Activated naive CD4-positive, alpha-beta T cell treated with anti-CD3 and anti-CD28 coated beads for 36 hours (primary cell): ENCODE results near the gene TRUB2. TPM values are rescaled to one million over a fixed set of nuclear protein-coding genes. Genes with fewer than 3 reads are reported as not detected.
A peak's percentile ranks its signal among the peaks of the same experiment; 100 is the strongest.
"Not testable (repeated sequence)": the region's sequence is repeated elsewhere in the genome, so short reads cannot be mapped to it uniquely, and the experiment has no call there.

Experiments
- CTCF ChIA-PET: fragments of 350-600 bp; sonication (Branson Sonifier 250); formaldehyde crosslinking; loops from one replicate; lab custom pipeline; 2021; ENCODE audit warnings: antibody characterized with exemption; lab: Charles Lee
- DNase-seq: peaks from one replicate; pipeline ENCODE4 v3.0.0-alpha.2; 2020
- H3K27ac Mint-ChIP-seq: one replicate; pipeline ENCODE4 v1.8.0; 2021; ENCODE audit warnings: mild to moderate bottlenecking, mixed read lengths
- H3K27me3 Mint-ChIP-seq: one replicate; pipeline ENCODE4 v1.8.0; 2021; ENCODE audit warnings: low read depth, mixed read lengths
- H3K36me3 Mint-ChIP-seq: one replicate; pipeline ENCODE4 v1.8.0; 2021; ENCODE audit warnings: low read depth, mixed read lengths
- H3K4me1 Mint-ChIP-seq: one replicate; pipeline ENCODE4 v1.8.0; 2021; ENCODE audit warnings: low read depth, mixed read lengths
- H3K4me3 Mint-ChIP-seq: one replicate; pipeline ENCODE4 v1.8.0; 2021; ENCODE audit warnings: mild to moderate bottlenecking, moderate library complexity, mixed read lengths
- H3K9me3 Mint-ChIP-seq: one replicate; pipeline ENCODE4 v1.8.0; 2021; ENCODE audit warnings: mixed read lengths
- intact Hi-C: fragments of 100-400 bp; cut with micrococcal nuclease; formaldehyde crosslinking; loops from one replicate; pipeline ENCODE4 v1.15.1; 2023
- total RNA-seq, 2 experiments: library from RNA; stranded (reverse); gene quantifications; one replicate each; pipeline ENCODE4 v1.2.3, GENCODE V29; 2021

Gene TRUB2
- total RNA-seq, 2 experiments from 2014 or later: 28.0 to 29.4 TPM

- peak; percentile 78 for DNase-seq
- H3K27ac Mint-ChIP-seq: peak within 1 kb of the TSS; percentile 69
- peaks cover 5% of the 10 kb centered on the region for H3K4me1 Mint-ChIP-seq
- CTCF ChIA-PET: interaction anchor here (0.7 to 1.1 kb wide), 2 partner anchors 45 to 107 kb away, joined by 3 to 4 read pairs; no protein-coding TSS in a partner anchor
- no peaks in the 10 kb centered on the region for H3K27me3 Mint-ChIP-seq
- intact Hi-C loops: loop anchor here (1.0 to 10.0 kb wide), 5 partner anchors 18 to 1485 kb away; partner anchors contain the start of genes COQ4, TOR1A, TRUB2 and URM1
- peak within 1 kb of the TSS; percentile 93 for H3K4me3 Mint-ChIP-seq
- H3K36me3 Mint-ChIP-seq: peaks cover 4% of the 10 kb centered on the region
- no peaks in the 10 kb centered on the region for H3K9me3 Mint-ChIP-seq
Observed at GRCh38 chr9:128339761-128340690, 17.8 kb upstream of the TRUB2 start, which contains the start of gene SLC27A4. Gene SLC27A4 (plus strand): TSS chr9:128340527. CDS start chr9:128343133, 2,606 bp downstream.

GRCh38 chr9:128338852-128339614 is 16.8 kb upstream of the TRUB2 start:
- H3K27ac Mint-ChIP-seq: not testable (repeated sequence)
- CTCF ChIA-PET: interaction anchor here (0.6 to 1.1 kb wide), 2 partner anchors 44 to 136 kb away, joined by 3 to 4 read pairs; no protein-coding TSS in a partner anchor

GRCh38 chr9:128337936-128338335 is 15.7 kb upstream of the TRUB2 start:
- Mint-ChIP-seq H3K9me3 (no peaks in the 10 kb centered on the region), H3K27ac (no peak overlapping the region), H3K4me1 (peaks cover 5% of the 10 kb centered on the region), H3K4me3 (no peak overlapping the region), H3K27me3 (no peaks in the 10 kb centered on the region), H3K36me3 (no peaks in the 10 kb centered on the region)
- CTCF ChIA-PET: interaction anchor here (0.7 kb wide), 1 partner anchor 689 kb away, joined by 4 read pairs; no protein-coding TSS in a partner anchor
- DNase-seq: no peak
- intact Hi-C loops: no loop called here

More at GRCh38 chr9:128338852-128339614, 16.8 kb upstream of the TRUB2 start:
- DNase-seq, H3K4me1 Mint-ChIP-seq, H3K36me3 Mint-ChIP-seq, H3K9me3 Mint-ChIP-seq, H3K27me3 Mint-ChIP-seq, intact Hi-C loops: not testable (repeated sequence)
- H3K4me3 Mint-ChIP-seq: peak overlapping the region; percentile 93

GRCh38 chr9:128335914-128336313 is 13.7 kb upstream of the TRUB2 start:
- H3K27ac Mint-ChIP-seq: no peak overlapping the region
- no peaks in the 10 kb centered on the region for H3K27me3 Mint-ChIP-seq
- no peaks in the 10 kb centered on the region for H3K9me3 Mint-ChIP-seq
- CTCF ChIA-PET: interaction anchor here (0.6 to 1.3 kb wide), 3 partner anchors 41 to 80 kb away, joined by 3 to 4 read pairs (median 3); no protein-coding TSS in a partner anchor
- DNase-seq: no peak
- H3K4me1 Mint-ChIP-seq: no peaks in the 10 kb centered on the region
- intact Hi-C loops: no loop called here
- no peak overlapping the region for H3K4me3 Mint-ChIP-seq
- peaks cover 2% of the 10 kb centered on the region for H3K36me3 Mint-ChIP-seq

- Mint-ChIP-seq H3K27me3 (no peaks in the 10 kb centered on the region), H3K9me3 (no peaks in the 10 kb centered on the region), H3K27ac (no peak overlapping the region), H3K4me3 (no peak overlapping the region), H3K36me3 (peaks cover 2% of the 10 kb centered on the region), H3K4me1 (no peaks in the 10 kb centered on the region)
- intact Hi-C loops: no loop called here
- DNase-seq: no peak
- CTCF ChIA-PET: interaction anchor here (1.3 kb wide), 2 partner anchors 27 to 40 kb away, joined by 3 to 7 read pairs; no protein-coding TSS in a partner anchor
Observed at GRCh38 chr9:128335161-128335560, 12.9 kb upstream of the TRUB2 start.

GRCh38 chr9:128333451-128333869 is 11.2 kb upstream of the TRUB2 start:
- Mint-ChIP-seq H3K4me3 (no peak overlapping the region), H3K27ac (no peak overlapping the region), H3K27me3 (no peaks in the 10 kb centered on the region), H3K36me3 (peaks cover 4% of the 10 kb centered on the region), H3K4me1 (no peaks in the 10 kb centered on the region), H3K9me3 (no peaks in the 10 kb centered on the region)
- DNase-seq: no peak
- intact Hi-C loops: no loop called here
- CTCF ChIA-PET: no interaction called here

GRCh38 chr9:128325629-128326028 is 3.4 kb upstream of the TRUB2 start:
- Mint-ChIP-seq H3K36me3 (peaks cover 9% of the 10 kb centered on the region), H3K9me3 (no peaks in the 10 kb centered on the region), H3K27ac (no peak overlapping the region), H3K4me3 (no peak overlapping the region), H3K4me1 (peaks cover 22% of the 10 kb centered on the region), H3K27me3 (no peaks in the 10 kb centered on the region)
- intact Hi-C loops: no loop called here
- CTCF ChIA-PET: no interaction called here
- no peak for DNase-seq

- Mint-ChIP-seq H3K4me3 (peak overlapping the region; percentile 90), H3K36me3 (peaks cover 7% of the 10 kb centered on the region), H3K9me3 (no peaks in the 10 kb centered on the region), H3K27ac (no peak overlapping the region), H3K27me3 (no peaks in the 10 kb centered on the region), H3K4me1 (peaks cover 22% of the 10 kb centered on the region)
- CTCF ChIA-PET: interaction anchor here (0.6 to 1.6 kb wide), 4 partner anchors 17 to 114 kb away, joined by 3 to 6 read pairs (median 4); no protein-coding TSS in a partner anchor
- intact Hi-C loops: loop anchor here (5.0 kb wide), 1 partner anchor 162 kb away; the partner anchor contains the start of gene BBLN
- DNase-seq: no peak
Observed at GRCh38 chr9:128324401-128324800, 2.2 kb upstream of the TRUB2 start.

GRCh38 chr9:128323791-128324190 is 1.5 kb upstream of the TRUB2 start:
- H3K27me3 Mint-ChIP-seq: no peaks in the 10 kb centered on the region
- no peaks in the 10 kb centered on the region for H3K9me3 Mint-ChIP-seq
- H3K4me1 Mint-ChIP-seq: peaks cover 22% of the 10 kb centered on the region
- intact Hi-C loops: loop anchor here (2.0 to 5.0 kb wide), 3 partner anchors 161 to 257 kb away; partner anchors contain the start of genes BBLN, NAIF1 and SPTAN1
- CTCF ChIA-PET: interaction anchor here (0.6 to 1.6 kb wide), 2 partner anchors 28 to 31 kb away, joined by 5 to 6 read pairs; no protein-coding TSS in a partner anchor
- H3K36me3 Mint-ChIP-seq: peaks cover 7% of the 10 kb centered on the region
- peak overlapping the region; percentile 94 for H3K27ac Mint-ChIP-seq
- no peak for DNase-seq
- peak overlapping the region; percentile 90 for H3K4me3 Mint-ChIP-seq

- Mint-ChIP-seq H3K4me3 (peak overlapping the region; percentile 90), H3K36me3 (peaks cover 7% of the 10 kb centered on the region), H3K4me1 (peaks cover 22% of the 10 kb centered on the region), H3K9me3 (no peaks in the 10 kb centered on the region), H3K27ac (peak overlapping the region; percentile 94), H3K27me3 (no peaks in the 10 kb centered on the region)
- DNase-seq: no peak
- intact Hi-C loops: loop anchor here (2.0 to 5.0 kb wide), 3 partner anchors 161 to 256 kb away; partner anchors contain the start of genes BBLN, NAIF1 and SPTAN1
- CTCF ChIA-PET: no interaction called here
Observed at GRCh38 chr9:128323212-128323730, 1.0 kb upstream of the TRUB2 start.

- H3K27me3 Mint-ChIP-seq: no peaks in the 10 kb centered on the region
- intact Hi-C loops: loop anchor here (1.0 to 5.0 kb wide), 9 partner anchors 18 to 255 kb away; partner anchors contain the start of genes BBLN, GOLGA2, NAIF1 and ODF2
- CTCF ChIA-PET: interaction anchor here (0.7 to 1.0 kb wide), 2 partner anchors 27 to 629 kb away, joined by 3 read pairs; no protein-coding TSS in a partner anchor
Observed at GRCh38 chr9:128321879-128322403, 306 bp downstream of the TRUB2 start.

More at GRCh38 chr9:128321879-128322403, 306 bp downstream of the TRUB2 start:
- Mint-ChIP-seq H3K4me1 (peaks cover 22% of the 10 kb centered on the region), H3K27ac (peak overlapping the region; percentile 94), H3K9me3 (no peaks in the 10 kb centered on the region), H3K36me3 (peaks cover 7% of the 10 kb centered on the region), H3K4me3 (peak overlapping the region; percentile 90)
- no peak for DNase-seq
